K562 (cell line): ENCODE measurements around the gene HDAC6. TPM values are rescaled to one million over a fixed set of nuclear protein-coding genes. Genes with fewer than 3 reads are reported as not detected.

ENCODE experiments used
- BRD9 ChIP-seq: fragments of 450-650 bp; IDR thresholded peaks from 2 replicates; pipeline ENCODE4 v1.6.1; 2018; ENCODE audit warnings: low read depth; ENCODE audit not compliant: partially characterized antibody
- FOXO4 ChIP-seq: fragments of 450-650 bp; formaldehyde crosslinking; IDR thresholded peaks from 2 replicates; pipeline ENCODE4 v1.4.0; 2020; ENCODE audit warnings: mild to moderate bottlenecking, moderate library complexity
- GTF2E2 ChIP-seq: fragments of 200-800 bp; sonication (Bioruptor generic); IDR thresholded peaks from 2 replicates; pipeline ENCODE4 v1.6.1; 2016; ENCODE audit warnings: missing genetic modification characterization, missing compliant biosample characterization
- LEF1 ChIP-seq: fragments of 450-650 bp; IDR thresholded peaks from 2 replicates; pipeline ENCODE4 v1.6.1; 2016; ENCODE audit warnings: mild to moderate bottlenecking
- MEF2D ChIP-seq: conservative IDR thresholded peaks from 2 replicates; pipeline ENCODE4 v1.6.1; 2016; ENCODE audit warnings: low read depth, missing genetic modification characterization, missing compliant biosample characterization
- NCOA4 ChIP-seq: fragments of 450-650 bp; IDR thresholded peaks from 2 replicates; pipeline ENCODE4 v1.6.1; 2018; ENCODE audit warnings: mild to moderate bottlenecking; ENCODE audit not compliant: partially characterized antibody
- PRMT5 ChIP-seq: sonication (generic); formaldehyde crosslinking; IDR thresholded peaks from 2 replicates; pipeline ENCODE4 v1.5.0; 2020; ENCODE audit warnings: missing genetic modification reagents
- RAD21 ChIP-seq, 2 experiments: fragments of 250-450 bp in 1 of 2; fragments of 450-650 bp in 1 of 2; sonication (Bioruptor Pico) in 1 of 2; formaldehyde crosslinking in 1 of 2; IDR thresholded peaks in 1 of 2; conservative IDR thresholded peaks in 1 of 2; 2 replicates each; pipeline versions ENCODE4 v1.4.0 to v1.8.0; 2020 to 2022; ENCODE audit warnings: mild to moderate bottlenecking in 2 of 2, moderate library complexity in 1 of 2
- RB1 ChIP-seq: fragments of 450-650 bp; IDR thresholded peaks from 2 replicates; pipeline ENCODE4 v1.6.1; 2017; ENCODE audit warnings: low read depth, mild to moderate bottlenecking
- RERE ChIP-seq: sonication (generic); formaldehyde crosslinking; IDR thresholded peaks from 2 replicates; pipeline ENCODE4 v1.8.0; 2023; ENCODE audit warnings: missing genetic modification reagents, mild to moderate bottlenecking, borderline replicate concordance
- TBL1XR1 ChIP-seq, 2 experiments: IDR thresholded peaks; 2 replicates each; pipeline ENCODE4 v1.6.1; 2012; ENCODE audit warnings: improper control_type of control experiment in 2 of 2, low read length in 2 of 2, mild to moderate bottlenecking in 1 of 2
- XRCC3 ChIP-seq: fragments of 450-650 bp; IDR thresholded peaks from 2 replicates; pipeline ENCODE4 v1.6.1; 2017; ENCODE audit warnings: mild to moderate bottlenecking, moderate library complexity
- ZNF507 ChIP-seq: conservative IDR thresholded peaks from 2 replicates; pipeline ENCODE4 v1.6.1; 2017; ENCODE audit warnings: missing genetic modification characterization, missing compliant biosample characterization
- ZNF830 ChIP-seq: fragments of 250-450 bp; sonication (Bioruptor Pico); IDR thresholded peaks from 2 replicates; pipeline ENCODE4 v1.5.0; 2021; ENCODE audit warnings: mild to moderate bottlenecking
- ZSCAN29 ChIP-seq: fragments of 450-650 bp; IDR thresholded peaks from 2 replicates; pipeline ENCODE4 v1.6.1; 2017
- polyA plus RNA-seq, 8 experiments: library from polyadenylated mRNA; depleted of rRNA in 4 of 8; stranded (reverse) in 5 of 8; unstranded in 3 of 8; fragments of >200 nt; fragmentation: Nextera tagmentation in 2 of 8; fragmentation: Illumina TruSeq in 1 of 8; extraction: Ambion mirVana in 2 of 8; extraction: Trizol in 1 of 8; gene quantifications; 2 replicates each; pipeline versions ENCODE4 v1.2.1 to v1.2.3, GENCODE V29; 2011 to 2014; ENCODE audit warnings: inconsistent platforms in 1 of 8, missing spikeins in 1 of 8
- total RNA-seq, 7 experiments: library from RNA; depleted of rRNA in 6 of 7; stranded (reverse); fragments of >200 nt in 6 of 7; fragmentation: Illumina TruSeq in 2 of 7; extraction: Trizol in 2 of 7; gene quantifications; 2 replicates each; pipeline versions ENCODE4 v1.2.1 to v1.2.3, GENCODE V29; 2011 to 2021; ENCODE audit warnings: low replicate concordance in 1 of 7
- TF ChIP-seq, protein P1 (sequence below), 2 experiments: IDR thresholded peaks; 2 replicates each; pipeline ENCODE4 v1.6.1; 2012; ENCODE audit warnings: improper control_type of control experiment in 2 of 2, low read depth in 2 of 2, low read length in 2 of 2, borderline replicate concordance in 1 of 2
- TF ChIP-seq, protein P2 (sequence below): sonication (generic); formaldehyde crosslinking; IDR thresholded peaks from 2 replicates; pipeline ENCODE4 v1.8.0; 2022; ENCODE audit warnings: mild to moderate bottlenecking, low read depth, missing genetic modification reagents

HDAC6 gene
- total and polyA plus RNA-seq, 9 of the 15 experiments (the other 6 are each of a cell fraction or from before 2014, with no cell fraction given): 29.9 to 101 (median 71.2) TPM

DNA sequence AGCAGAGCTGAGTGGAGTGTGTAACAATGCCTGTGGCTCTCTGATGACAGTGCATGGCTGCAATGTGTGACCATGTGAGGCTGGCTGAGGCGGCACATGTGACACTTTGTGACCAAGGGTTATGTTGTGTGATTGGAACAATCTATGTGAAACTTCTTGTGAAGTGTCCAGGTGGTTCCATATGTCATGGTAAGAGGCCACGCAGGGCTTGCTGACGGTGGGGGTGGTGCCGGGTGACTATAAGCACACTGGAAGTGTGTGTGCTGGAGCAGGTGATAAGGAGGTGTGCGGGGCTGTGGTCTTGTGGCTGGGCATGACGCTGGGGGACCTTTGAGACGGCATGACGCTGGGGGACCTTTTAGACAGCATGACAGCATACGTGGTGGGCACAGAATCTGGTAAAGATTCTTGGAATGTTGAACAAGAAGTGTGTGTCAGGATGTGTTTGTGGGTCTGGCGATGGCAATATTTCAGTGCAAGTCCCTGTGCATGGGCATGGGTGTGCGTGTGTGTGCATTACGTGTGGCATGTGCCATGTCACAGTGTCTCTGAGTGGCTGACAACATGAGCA lies 7.4 kb upstream of the HDAC6 start (continued):
- TF ChIP-seq, protein P1, sequence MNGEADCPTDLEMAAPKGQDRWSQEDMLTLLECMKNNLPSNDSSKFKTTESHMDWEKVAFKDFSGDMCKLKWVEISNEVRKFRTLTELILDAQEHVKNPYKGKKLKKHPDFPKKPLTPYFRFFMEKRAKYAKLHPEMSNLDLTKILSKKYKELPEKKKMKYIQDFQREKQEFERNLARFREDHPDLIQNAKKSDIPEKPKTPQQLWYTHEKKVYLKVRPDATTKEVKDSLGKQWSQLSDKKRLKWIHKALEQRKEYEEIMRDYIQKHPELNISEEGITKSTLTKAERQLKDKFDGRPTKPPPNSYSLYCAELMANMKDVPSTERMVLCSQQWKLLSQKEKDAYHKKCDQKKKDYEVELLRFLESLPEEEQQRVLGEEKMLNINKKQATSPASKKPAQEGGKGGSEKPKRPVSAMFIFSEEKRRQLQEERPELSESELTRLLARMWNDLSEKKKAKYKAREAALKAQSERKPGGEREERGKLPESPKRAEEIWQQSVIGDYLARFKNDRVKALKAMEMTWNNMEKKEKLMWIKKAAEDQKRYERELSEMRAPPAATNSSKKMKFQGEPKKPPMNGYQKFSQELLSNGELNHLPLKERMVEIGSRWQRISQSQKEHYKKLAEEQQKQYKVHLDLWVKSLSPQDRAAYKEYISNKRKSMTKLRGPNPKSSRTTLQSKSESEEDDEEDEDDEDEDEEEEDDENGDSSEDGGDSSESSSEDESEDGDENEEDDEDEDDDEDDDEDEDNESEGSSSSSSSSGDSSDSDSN (IDR thresholded peaks at IDR 0.05; ENCODE audit: borderline replicate concordance in 1 of 2, low read depth in 2 of 2, low read length in 2 of 2): no peak
- TF ChIP-seq MEF2D (tag) (no peak), RERE (CRISPR knock-in tag) (no peak; the same call in 1 of the 2 replicates), BRD9 (no peak), LEF1 (peak; percentile 34; the same call in 1 of the 2 replicates), XRCC3 (no peak), RB1 (no peak), FOXO4 (no peak), RAD21 (CRISPR knock-in tag; conservative IDR thresholded peaks at IDR 0.05 in 1 of 2, IDR thresholded peaks at IDR 0.05 in 1 of 2) (no peak), ZNF507 (tag) (no peak), GTF2E2 (tag) (no peak), ZNF830 (CRISPR knock-in tag) (no peak), TBL1XR1 (IDR thresholded peaks at IDR 0.05; ENCODE audit: low read length in 2 of 2) (no peak), NCOA4 (no peak), PRMT5 (no peak), ZSCAN29 (no peak)
- TF ChIP-seq, protein P2, sequence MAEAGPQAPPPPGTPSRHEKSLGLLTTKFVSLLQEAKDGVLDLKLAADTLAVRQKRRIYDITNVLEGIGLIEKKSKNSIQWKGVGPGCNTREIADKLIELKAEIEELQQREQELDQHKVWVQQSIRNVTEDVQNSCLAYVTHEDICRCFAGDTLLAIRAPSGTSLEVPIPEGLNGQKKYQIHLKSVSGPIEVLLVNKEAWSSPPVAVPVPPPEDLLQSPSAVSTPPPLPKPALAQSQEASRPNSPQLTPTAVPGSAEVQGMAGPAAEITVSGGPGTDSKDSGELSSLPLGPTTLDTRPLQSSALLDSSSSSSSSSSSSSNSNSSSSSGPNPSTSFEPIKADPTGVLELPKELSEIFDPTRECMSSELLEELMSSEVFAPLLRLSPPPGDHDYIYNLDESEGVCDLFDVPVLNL: no peak
